CD4-positive, alpha-beta T cell treated with Interleukin-4 for 1 hour (primary cell): ENCODE measurements around the gene RNF212.

Source experiments
- DNase-seq, 2 donors: peaks; one replicate each; pipeline ENCODE4 v3.0.0-alpha.2; 2020 to 2022

Gene RNF212

GRCh38 chr4:1030559-1030958, 82.8 kb downstream of the RNF212 start:
- no peak for DNase-seq

- no peak for DNase-seq
These were observed 83.3 kb downstream of the RNF212 start for GRCh38 chr4:1030031-1030430.

- DNase-seq = no peak
These were observed 83.8 kb downstream of the RNF212 start for GRCh38 chr4:1029529-1029928.

GRCh38 chr4:1028574-1029220, 84.7 kb downstream of the RNF212 start:
- DNase-seq = no peak

GRCh38 chr4:1027915-1028238, 85.5 kb downstream of the RNF212 start:
- no peak for DNase-seq

GRCh38 chr4:1027219-1027914, 86.0 kb downstream of the RNF212 start:
- DNase-seq = no peak

- DNase-seq = peak; percentile 44 to 52
These were observed 87.2 kb downstream of the RNF212 start for GRCh38 chr4:1026115-1026514.

- DNase-seq = no peak
These were observed 88.3 kb downstream of the RNF212 start for GRCh38 chr4:1024882-1025545.

- no peak for DNase-seq
These were observed 89.2 kb downstream of the RNF212 start for GRCh38 chr4:1023895-1024740.

- DNase-seq = no peak
These were observed 90.2 kb downstream of the RNF212 start for GRCh38 chr4:1023075-1023640.

- DNase-seq = no peak
These were observed 90.7 kb downstream of the RNF212 start for GRCh38 chr4:1022739-1023066.

- DNase-seq = no peak
These were observed 91.2 kb downstream of the RNF212 start for GRCh38 chr4:1022051-1022738.
